Sigmoid colon (tissue), 7 donors: ENCODE data around the gene MYO10. TPM values are rescaled to one million over a fixed set of nuclear protein-coding genes. Genes with fewer than 3 reads are reported as not detected.

Source experiments
- DNase-seq: peaks from one replicate; pipeline ENCODE4 v3.0.0-alpha.2; 2019
- H3K27ac ChIP-seq, 4 donors: fragments of 200-600 bp; sonication (generic); one replicate each; pipeline ENCODE4 v1.5.1; 2016 to 2019; ENCODE audit warnings: mild to moderate bottlenecking in 1 of 4
- H3K27me3 ChIP-seq, 3 donors: fragments of 200-600 bp; sonication (generic); one replicate each; pipeline ENCODE4 v1.5.1; 2019; ENCODE audit warnings: mild to moderate bottlenecking in 1 of 3
- H3K36me3 ChIP-seq, 4 donors: fragments of 200-600 bp; sonication (generic); one replicate each; pipeline ENCODE4 v1.5.1; 2016 to 2019
- H3K4me1 ChIP-seq, 4 donors: fragments of 200-600 bp; sonication (generic); one replicate each; pipeline ENCODE4 v1.5.1; 2017 to 2019
- H3K4me3 ChIP-seq, 4 donors: fragments of 200-600 bp; sonication (generic); one replicate each; pipeline ENCODE4 v1.5.1; 2017 to 2019; ENCODE audit warnings: mild to moderate bottlenecking in 2 of 4, moderate library complexity in 1 of 4
- H3K9me3 ChIP-seq, 4 donors: fragments of 200-600 bp in 3 of 4; sonication (generic) in 3 of 4; one replicate each; pipeline versions ENCODE4 v1.5.1 to v1.6.1; 2013 to 2019
- CTCF ChIP-seq, 4 experiments: fragments of 450-650 bp in 3 of 4; fragments of 200-600 bp in 1 of 4; IDR thresholded peaks; one replicate each; pipeline ENCODE4 v1.5.1; 2016 to 2019; ENCODE audit warnings: antibody characterized with exemption in 4 of 4, mild to moderate bottlenecking in 3 of 4, moderate library complexity in 2 of 4
- EP300 ChIP-seq, 4 donors: sonication (generic); formaldehyde crosslinking; IDR thresholded peaks; one replicate each; pipeline ENCODE4 v1.6.1; 2017; ENCODE audit warnings: antibody characterized with exemption in 4 of 4
- POLR2A ChIP-seq, 2 donors: fragments of 450-650 bp; IDR thresholded peaks; one replicate each; pipeline ENCODE4 v1.6.1; 2016; ENCODE audit warnings: antibody characterized with exemption in 2 of 2, mild to moderate bottlenecking in 2 of 2, moderate library complexity in 2 of 2
- POLR2AphosphoS5 ChIP-seq, 4 donors: sonication (generic); formaldehyde crosslinking; IDR thresholded peaks; one replicate each; pipeline ENCODE4 v1.6.1; 2017; ENCODE audit warnings: antibody characterized with exemption in 4 of 4
- WGBS, 2 donors: extraction: QIAGEN DNeasy Blood & Tissue Kit; methylation state at CpG; one replicate each; pipeline ENCODE4 v1.1.7; 2013; 5-methylcytosine and 5-hydroxymethylcytosine counted together
- intact Hi-C: fragments of 100-400 bp; cut with DNase I; formaldehyde crosslinking; loops from one replicate; pipeline ENCODE4 v1.15.1; 2023
- polyA plus RNA-seq, 3 donors: library from polyadenylated mRNA; stranded (reverse); fragments of 200-250 nt; gene quantifications; one replicate each; pipeline ENCODE4 v1.2.3, GENCODE V29; 2013
- total RNA-seq, 4 donors: library from RNA; depleted of rRNA; stranded (reverse); fragments of >200 nt; gene quantifications; one replicate each; pipeline ENCODE4 v1.1.0, GENCODE V29; 2016
- donor health status: healthy with polysubstance abuse.
- donor health status: Bipolar disorder and iron deficiency.
- donor health status: healthy.

The MYO10 gene
- total and polyA plus RNA-seq, 7 donors, result 3.9 to 20.3 (median 8.3) TPM

DNA sequence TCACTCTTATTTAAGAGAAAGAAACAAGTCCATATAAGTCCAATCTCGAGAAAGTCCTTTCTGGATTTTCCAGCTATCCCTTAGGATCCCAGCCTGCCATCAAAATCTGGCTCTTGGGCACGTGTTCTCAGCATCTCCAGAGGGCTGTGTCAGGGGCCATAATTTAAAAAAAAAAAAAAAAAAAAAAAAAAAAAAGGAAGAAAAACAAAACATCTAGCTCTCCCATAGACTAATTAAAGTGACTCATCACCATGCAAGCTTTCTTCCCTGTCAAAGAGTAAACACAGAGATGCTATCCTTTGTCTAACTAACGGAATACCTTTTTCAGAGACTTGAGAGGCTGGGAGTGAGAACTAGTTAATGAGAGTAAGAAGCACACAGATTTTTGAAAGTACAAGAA lies 44.9 kb upstream of the MYO10 start:
- Histone ChIP-seq H3K27me3 (no peaks in the 10 kb centered on the region), H3K9me3 (no peaks in the 10 kb centered on the region), H3K4me3 (no peak overlapping the region), H3K27ac (no peak overlapping the region), H3K4me1 (no peaks in the 10 kb centered on the region), H3K36me3 (no peaks in the 10 kb centered on the region)
- 46 to 63% methylated on average over 3 of the region's 3 CpGs for WGBS, 2 donors
- intact Hi-C loops, result no loop called here
- no peak for DNase-seq
- TF ChIP-seq EP300 (IDR thresholded peaks at IDR 0.05) (no peak), CTCF (IDR thresholded peaks at IDR 0.05) (no peak)

DNA sequence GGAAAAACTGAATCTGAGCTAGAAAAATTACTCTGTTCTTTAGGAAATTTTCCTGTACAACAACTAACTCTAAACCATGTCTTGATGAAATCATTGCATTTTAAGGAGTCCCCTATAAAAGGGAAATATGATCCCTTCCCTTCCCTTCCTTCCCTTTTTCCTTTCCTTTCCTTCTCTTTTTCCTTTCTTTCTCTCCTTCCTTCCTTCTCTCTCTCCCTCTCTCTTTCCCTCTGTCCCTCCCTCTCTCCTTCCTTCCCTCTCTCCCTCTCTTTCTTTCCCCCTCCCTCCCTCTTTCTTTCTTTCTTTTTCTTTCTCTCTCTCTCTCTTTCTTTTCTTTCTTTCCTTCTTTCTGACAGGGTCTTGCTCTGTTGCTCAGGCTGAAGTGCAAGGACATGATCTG lies 42.2 kb upstream of the MYO10 start:
- no peak for DNase-seq
- TF ChIP-seq POLR2A (IDR thresholded peaks at IDR 0.05) (no peak), POLR2AphosphoS5 (IDR thresholded peaks at IDR 0.05) (no peak)
- intact Hi-C loops, result no loop called here
- Histone ChIP-seq H3K4me1 (no peaks in the 10 kb centered on the region), H3K27ac (no peak overlapping the region), H3K4me3 (no peak overlapping the region), H3K27me3 (no peaks in the 10 kb centered on the region), H3K9me3 (no peaks in the 10 kb centered on the region), H3K36me3 (no peaks in the 10 kb centered on the region)

DNA sequence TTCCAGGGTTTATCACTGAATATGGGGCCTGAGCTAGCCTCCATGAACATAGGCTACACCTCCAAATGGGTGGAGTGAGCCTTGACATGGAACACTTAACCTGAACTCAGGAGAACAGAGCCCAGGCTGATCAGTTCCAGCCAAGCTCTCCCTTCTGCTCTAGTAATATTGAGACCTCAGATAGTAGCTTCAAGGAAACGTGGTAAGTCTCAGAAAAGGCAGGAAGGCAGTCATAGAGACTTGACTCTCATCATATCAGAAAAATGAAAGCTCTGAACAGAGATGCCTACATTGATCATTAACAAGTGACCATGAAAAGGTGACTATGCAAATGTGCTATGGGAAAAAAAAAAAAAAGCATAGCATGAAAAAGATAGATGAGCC lies 40.5 kb upstream of the MYO10 start:
- intact Hi-C loops, result no loop called here
- H3K4me1 ChIP-seq, result no peaks in the 10 kb centered on the region
- DNase-seq, result no peak
- no peaks in the 10 kb centered on the region for H3K36me3 ChIP-seq
- H3K27me3 ChIP-seq, result no peaks in the 10 kb centered on the region
- TF ChIP-seq POLR2A (IDR thresholded peaks at IDR 0.05) (no peak), EP300 (IDR thresholded peaks at IDR 0.05) (no peak), CTCF (IDR thresholded peaks at IDR 0.05) (no peak), POLR2AphosphoS5 (IDR thresholded peaks at IDR 0.05) (no peak)
- 77 to 83% methylated on average over 1 of the region's 1 CpG for WGBS, 2 donors
- no peak overlapping the region for H3K27ac ChIP-seq
- no peaks in the 10 kb centered on the region for H3K9me3 ChIP-seq
- no peak overlapping the region for H3K4me3 ChIP-seq

DNA sequence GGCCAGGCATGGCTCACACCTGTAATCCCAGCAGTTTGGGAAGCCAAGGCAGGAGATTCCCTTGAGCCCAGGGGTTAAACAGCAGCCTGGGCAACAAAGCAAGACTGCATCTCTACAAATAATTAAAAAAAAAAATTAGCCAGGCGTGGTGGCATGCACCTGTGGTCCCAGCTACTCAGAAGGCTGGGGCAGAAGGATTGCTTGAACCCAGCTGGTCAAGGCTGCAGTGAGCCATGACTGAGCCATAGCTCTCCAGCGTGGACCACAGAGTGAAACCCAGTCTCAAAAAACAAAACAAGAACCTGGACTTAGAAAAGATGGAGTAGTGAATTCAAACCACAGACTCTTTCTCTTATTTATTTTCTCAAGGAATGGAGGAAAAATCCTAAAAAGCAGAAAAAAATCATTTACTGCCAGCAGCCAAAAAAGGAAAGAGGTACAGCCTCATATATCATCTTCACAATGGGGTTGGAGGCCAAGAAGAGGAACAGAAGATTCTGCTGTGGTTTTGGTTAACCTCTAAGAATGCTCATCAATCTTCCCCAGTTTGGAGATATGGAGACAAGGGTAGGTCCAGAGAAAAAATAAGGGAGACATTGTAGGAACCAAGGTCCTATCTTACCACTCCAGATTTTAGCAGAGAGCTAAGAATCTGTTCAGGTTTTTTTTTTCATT lies 40.0 kb upstream of the MYO10 start:
- Histone ChIP-seq H3K4me1 (no peaks in the 10 kb centered on the region), H3K27me3 (no peaks in the 10 kb centered on the region), H3K9me3 (no peaks in the 10 kb centered on the region), H3K4me3 (no peak overlapping the region), H3K36me3 (no peaks in the 10 kb centered on the region), H3K27ac (no peak overlapping the region)
- intact Hi-C loops, result no loop called here
- WGBS, 2 donors, result 60 to 91% methylated on average over 2 of the region's 2 CpGs
- no peak for TF ChIP-seq POLR2A (IDR thresholded peaks at IDR 0.05)
- no peak for TF ChIP-seq POLR2AphosphoS5 (IDR thresholded peaks at IDR 0.05)
- no peak for TF ChIP-seq EP300 (IDR thresholded peaks at IDR 0.05)
- no peak for TF ChIP-seq CTCF (IDR thresholded peaks at IDR 0.05)
- DNase-seq, result no peak

GRCh38 chr5:16974981-16975380 lies 38.9 kb upstream of the MYO10 start:
- 65 to 68% methylated on average over 2 of the region's 2 CpGs for WGBS, 2 donors
- TF ChIP-seq POLR2AphosphoS5 (IDR thresholded peaks at IDR 0.05) (no peak), EP300 (IDR thresholded peaks at IDR 0.05) (no peak), POLR2A (IDR thresholded peaks at IDR 0.05) (no peak), CTCF (IDR thresholded peaks at IDR 0.05) (no peak)
- no peak for DNase-seq
- Histone ChIP-seq H3K27ac (no peak overlapping the region), H3K36me3 (no peaks in the 10 kb centered on the region), H3K9me3 (no peaks in the 10 kb centered on the region), H3K27me3 (no peaks in the 10 kb centered on the region), H3K4me1 (no peaks in the 10 kb centered on the region), H3K4me3 (no peak overlapping the region)
- intact Hi-C loops, result no loop called here
